ENCODE measurements around the gene MAK.
A peak's percentile ranks its signal among the peaks of the same experiment; 100 is the strongest.
"Not testable (repeated sequence)": the region's sequence is repeated elsewhere in the genome, so short reads cannot be mapped to it uniquely, and the experiment has no call there.

MAK gene

GRCh38 chr6:10837995-10838793 lies at the start of gene MAK:
Gene MAK (minus strand): TSS chr6:10838539. CDS start chr6:10830648, 7,891 bp downstream.
- DNase-seq: peak; percentile 47

- no peak for DNase-seq
These were observed 48.6 kb upstream of the MAK start, which contains the start of gene SYCP2L for GRCh38 chr6:10886691-10887502. Gene SYCP2L (plus strand): TSS chr6:10887052. CDS start chr6:10887127, 75 bp downstream.

- DNase-seq: not testable (repeated sequence)
These were observed 48.0 kb upstream of the MAK start for GRCh38 chr6:10886365-10886690.

GRCh38 chr6:10884245-10884972 lies 46.1 kb upstream of the MAK start:
- DNase-seq: no peak

- no peak for DNase-seq
These were observed 45.2 kb upstream of the MAK start for GRCh38 chr6:10883312-10884244.

- DNase-seq: no peak
These were observed 44.4 kb upstream of the MAK start for GRCh38 chr6:10882657-10883171.

- DNase-seq: not testable (repeated sequence)
These were observed 43.9 kb upstream of the MAK start for GRCh38 chr6:10882253-10882630.

GRCh38 chr6:10880366-10880765 lies 42.0 kb upstream of the MAK start:
- DNase-seq: no peak

GRCh38 chr6:10877871-10878270 lies 39.5 kb upstream of the MAK start:
- DNase-seq: no peak

GRCh38 chr6:10877012-10877411 lies 38.7 kb upstream of the MAK start:
- no peak for DNase-seq

GRCh38 chr6:10875026-10875425 lies 36.7 kb upstream of the MAK start:
- DNase-seq: no peak

GRCh38 chr6:10874207-10874606 lies 35.9 kb upstream of the MAK start:
- no peak for DNase-seq

- no peak for DNase-seq
These were observed 35.0 kb upstream of the MAK start for GRCh38 chr6:10873374-10873773.

GRCh38 chr6:10867952-10868351 lies 29.6 kb upstream of the MAK start:
- DNase-seq: no peak

GRCh38 chr6:10866709-10867108 lies 28.4 kb upstream of the MAK start:
- not testable (repeated sequence) for DNase-seq

GRCh38 chr6:10863031-10863430 lies 24.7 kb upstream of the MAK start:
- not testable (repeated sequence) for DNase-seq

GRCh38 chr6:10862361-10862760 lies 24.0 kb upstream of the MAK start:
- no peak for DNase-seq

GRCh38 chr6:10861086-10861485 lies 22.7 kb upstream of the MAK start:
- DNase-seq: no peak

- DNase-seq: no peak
These were observed 18.9 kb upstream of the MAK start for GRCh38 chr6:10857259-10857658.

GRCh38 chr6:10854922-10855632 lies 16.7 kb upstream of the MAK start:
- no peak for DNase-seq

GRCh38 chr6:10853849-10854300 lies 15.5 kb upstream of the MAK start:
- DNase-seq: not testable (repeated sequence)
